ENCODE results near the gene ALKBH5. TPM values are rescaled to one million over a fixed set of nuclear protein-coding genes. Genes with fewer than 3 reads are reported as not detected.

ALKBH5 gene
- total RNA-seq, 4 donors from 2014 or later: 56.0 to 87.2 (median 76.4) TPM

DNA sequence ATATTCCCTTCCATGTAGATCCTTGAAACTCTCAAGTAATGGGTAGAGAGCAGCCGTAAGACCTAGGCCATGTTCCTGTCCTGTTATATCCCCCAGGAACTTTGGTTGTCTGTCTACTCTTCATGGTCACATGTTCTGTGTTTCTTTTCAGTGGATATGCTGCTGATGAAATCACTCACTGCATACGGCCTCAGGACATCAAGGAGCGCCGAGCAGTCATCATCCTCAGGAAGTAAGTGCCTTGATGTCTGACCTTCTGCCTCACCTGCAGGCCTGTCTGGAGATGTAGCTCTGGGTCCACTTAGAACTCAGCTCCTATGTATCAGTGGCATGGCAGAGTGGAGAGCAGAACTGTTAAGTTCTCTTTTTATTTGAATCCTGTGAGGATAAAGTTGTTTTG lies 11.2 kb downstream of the ALKBH5 start:
- no peak overlapping the region for H3K4me3 ChIP-seq (ENCODE audit: low read depth, poor library complexity, severe bottlenecking)
- intact Hi-C loops (cut with DNase I; ENCODE audit: low total_unique reads): loop anchor here (5.0 kb wide), 1 partner anchor 1627 kb away; no protein-coding TSS in a partner anchor
- 38 to 59% methylated on average over 4 of the region's 4 CpGs for WGBS, 2 donors
- TF ChIP-seq, protein P1, sequence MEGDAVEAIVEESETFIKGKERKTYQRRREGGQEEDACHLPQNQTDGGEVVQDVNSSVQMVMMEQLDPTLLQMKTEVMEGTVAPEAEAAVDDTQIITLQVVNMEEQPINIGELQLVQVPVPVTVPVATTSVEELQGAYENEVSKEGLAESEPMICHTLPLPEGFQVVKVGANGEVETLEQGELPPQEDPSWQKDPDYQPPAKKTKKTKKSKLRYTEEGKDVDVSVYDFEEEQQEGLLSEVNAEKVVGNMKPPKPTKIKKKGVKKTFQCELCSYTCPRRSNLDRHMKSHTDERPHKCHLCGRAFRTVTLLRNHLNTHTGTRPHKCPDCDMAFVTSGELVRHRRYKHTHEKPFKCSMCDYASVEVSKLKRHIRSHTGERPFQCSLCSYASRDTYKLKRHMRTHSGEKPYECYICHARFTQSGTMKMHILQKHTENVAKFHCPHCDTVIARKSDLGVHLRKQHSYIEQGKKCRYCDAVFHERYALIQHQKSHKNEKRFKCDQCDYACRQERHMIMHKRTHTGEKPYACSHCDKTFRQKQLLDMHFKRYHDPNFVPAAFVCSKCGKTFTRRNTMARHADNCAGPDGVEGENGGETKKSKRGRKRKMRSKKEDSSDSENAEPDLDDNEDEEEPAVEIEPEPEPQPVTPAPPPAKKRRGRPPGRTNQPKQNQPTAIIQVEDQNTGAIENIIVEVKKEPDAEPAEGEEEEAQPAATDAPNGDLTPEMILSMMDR (IDR thresholded peaks at IDR 0.05): no peak
- TF ChIP-seq POLR2A (IDR thresholded peaks at IDR 0.05): no peak
- DNase-seq (ENCODE audit: low spot score in 2 of 2): no peak

DNA sequence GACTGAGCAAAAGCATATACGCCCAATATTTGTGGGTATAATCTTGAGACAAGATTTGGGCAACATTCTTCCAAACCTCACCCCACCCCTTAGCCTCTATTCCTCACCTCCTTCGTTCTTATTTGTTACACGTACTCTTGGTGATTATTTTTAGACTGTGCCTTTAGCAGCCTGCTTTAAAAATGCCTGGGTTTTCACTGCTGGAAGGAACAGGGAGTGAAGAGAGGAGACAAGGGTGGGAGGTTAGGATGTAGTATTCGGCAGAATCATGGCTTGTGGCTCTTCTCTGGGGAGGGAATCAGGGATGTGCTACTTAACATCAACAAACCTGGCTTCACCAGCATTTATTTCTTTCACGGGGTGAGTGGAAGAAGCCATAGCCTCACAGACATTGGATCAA lies 11.6 kb downstream of the ALKBH5 start:
- WGBS, 2 donors: 79 to 81% methylated on average over 5 of the region's 5 CpGs
- no peak for TF ChIP-seq POLR2A (IDR thresholded peaks at IDR 0.05)
- TF ChIP-seq, protein P1 (IDR thresholded peaks at IDR 0.05): no peak
- no peak overlapping the region for H3K4me3 ChIP-seq (ENCODE audit: low read depth, poor library complexity, severe bottlenecking)
- no peak for DNase-seq (ENCODE audit: low spot score in 2 of 2)
- intact Hi-C loops (cut with DNase I; ENCODE audit: low total_unique reads): no loop called here

DNA sequence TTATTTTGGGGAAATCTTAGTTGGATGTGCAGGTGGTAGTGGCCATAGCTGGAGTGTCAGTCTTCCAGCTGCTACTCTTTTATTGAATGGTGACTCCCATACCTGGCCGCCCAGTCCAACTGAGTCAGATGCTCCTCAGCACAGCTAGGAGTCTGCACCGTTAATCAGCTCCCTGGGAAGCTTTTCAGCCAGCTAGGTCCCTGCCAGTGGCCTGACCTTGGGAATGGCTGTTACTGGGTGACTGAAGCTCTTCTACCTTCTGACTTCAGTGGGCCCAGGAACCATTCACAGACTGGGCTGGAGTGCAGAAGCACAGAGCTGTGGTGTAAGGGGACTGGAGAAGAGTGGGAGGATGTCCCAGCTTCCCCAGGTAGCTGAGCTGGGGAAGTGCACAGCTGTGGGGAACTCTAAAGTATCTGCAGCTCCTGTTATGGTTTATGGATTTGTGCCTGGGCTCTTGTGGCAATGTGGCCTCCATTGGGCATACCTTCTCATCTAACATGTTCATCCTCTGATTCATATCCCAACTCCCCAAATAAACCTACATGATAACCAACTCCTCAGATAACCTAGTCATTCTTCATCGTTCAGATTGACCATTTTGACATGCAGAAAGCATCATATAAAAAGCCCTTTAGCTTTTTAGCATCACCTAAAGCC lies 14.0 kb downstream of the ALKBH5 start:
- intact Hi-C loops (cut with DNase I; ENCODE audit: low total_unique reads): no loop called here
- no peak for TF ChIP-seq POLR2A (IDR thresholded peaks at IDR 0.05)
- TF ChIP-seq, protein P1 (IDR thresholded peaks at IDR 0.05): no peak
- no peak overlapping the region for H3K4me3 ChIP-seq (ENCODE audit: low read depth, poor library complexity, severe bottlenecking)
- WGBS, 2 donors: 86 to 87% methylated on average over 3 of the region's 3 CpGs
- DNase-seq (ENCODE audit: low spot score in 2 of 2): no peak

DNA sequence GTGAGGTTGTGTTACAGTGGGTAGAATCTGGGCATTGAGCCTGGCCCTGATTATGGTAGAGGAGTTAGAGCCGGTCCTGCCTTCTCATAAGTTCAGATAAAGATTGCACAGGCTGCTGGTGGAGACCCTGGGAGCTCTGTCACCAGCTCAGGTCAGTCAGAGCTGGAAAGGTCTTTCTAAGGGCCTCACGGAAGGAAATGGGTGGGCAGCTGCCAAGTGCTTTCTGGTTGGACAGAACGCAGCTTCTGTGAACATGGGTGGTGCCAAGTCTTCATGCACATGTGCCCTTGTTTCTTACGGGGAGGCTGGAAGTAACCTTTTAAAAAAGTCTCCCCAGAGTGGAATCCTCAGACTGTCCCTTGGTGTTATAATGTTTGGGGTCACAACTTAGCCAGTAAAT lies 14.9 kb downstream of the ALKBH5 start:
- 13 to 30% methylated on average over 4 of the region's 4 CpGs for WGBS, 2 donors
- no peak overlapping the region for H3K4me3 ChIP-seq (ENCODE audit: low read depth, poor library complexity, severe bottlenecking)

DNA sequence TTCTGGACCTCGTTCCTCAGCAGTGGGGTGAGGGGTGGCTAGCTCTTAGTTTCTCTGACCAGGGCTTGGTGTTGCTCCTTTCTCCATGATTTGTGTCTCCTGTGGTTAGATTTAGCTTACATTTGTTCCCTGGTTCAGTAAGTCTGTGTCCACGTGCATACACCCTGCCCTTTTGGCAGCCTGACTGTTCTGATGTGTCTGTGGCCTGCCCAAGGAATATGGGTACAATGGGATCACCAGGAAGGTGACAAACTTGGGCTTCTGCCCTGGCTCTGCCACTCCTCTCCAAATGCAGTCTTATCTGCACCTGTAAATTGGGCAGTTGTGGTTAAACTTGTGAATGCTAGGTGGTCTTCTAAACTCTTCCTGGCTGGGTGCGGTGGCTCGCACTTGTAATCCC lies 17.5 kb downstream of the ALKBH5 start:
- intact Hi-C loops (cut with DNase I; ENCODE audit: low total_unique reads): no loop called here
- H3K4me3 ChIP-seq (ENCODE audit: low read depth, poor library complexity, severe bottlenecking): no peak overlapping the region
- WGBS, 2 donors: 77 to 83% methylated on average over 4 of the region's 4 CpGs
- TF ChIP-seq, protein P1 (IDR thresholded peaks at IDR 0.05): no peak
- TF ChIP-seq POLR2A (IDR thresholded peaks at IDR 0.05): no peak
- DNase-seq (ENCODE audit: low spot score in 2 of 2): no peak

More for the DNA sequence above, 14.9 kb downstream of the ALKBH5 start:
- intact Hi-C loops (cut with DNase I; ENCODE audit: low total_unique reads): no loop called here
- no peak for DNase-seq (ENCODE audit: low spot score in 2 of 2)
- no peak for TF ChIP-seq POLR2A (IDR thresholded peaks at IDR 0.05)
- TF ChIP-seq, protein P1 (IDR thresholded peaks at IDR 0.05): no peak

DNA sequence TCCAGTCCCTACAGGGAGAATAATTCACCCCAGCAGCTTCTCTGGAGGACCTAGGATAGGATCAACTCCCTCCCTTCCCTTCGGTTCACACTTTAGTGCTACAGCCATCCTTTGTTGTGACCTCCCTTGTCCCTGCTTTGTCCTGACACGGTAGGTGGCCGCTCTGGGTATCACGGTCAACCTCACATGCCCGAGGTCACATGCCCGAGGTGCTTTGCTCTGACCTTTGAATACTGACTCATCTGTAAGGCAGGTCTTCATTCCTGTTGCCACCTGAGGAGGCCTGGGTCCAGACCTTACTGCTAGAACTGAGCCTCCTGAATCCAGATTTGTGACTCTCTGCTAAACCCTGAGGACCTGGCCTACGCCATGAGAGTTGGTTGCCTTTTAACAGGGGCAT lies 19.7 kb downstream of the ALKBH5 start:
- H3K4me3 ChIP-seq (ENCODE audit: low read depth, poor library complexity, severe bottlenecking): no peak overlapping the region
- intact Hi-C loops (cut with DNase I; ENCODE audit: low total_unique reads): no loop called here
- TF ChIP-seq, protein P1 (IDR thresholded peaks at IDR 0.05): no peak
- no peak for TF ChIP-seq POLR2A (IDR thresholded peaks at IDR 0.05)
- WGBS, 2 donors: 83 to 86% methylated on average over 7 of the region's 7 CpGs
- DNase-seq (ENCODE audit: low spot score in 2 of 2): no peak
